NCI-H146 treated with DMSO at 0.1 percent for 48 hours (cell line): Measurements from ENCODE around the gene SBF2.
"Not testable (repeated sequence)": the region's sequence is repeated elsewhere in the genome, so short reads cannot be mapped to it uniquely, and the experiment has no call there.

ENCODE experiments used
- DNase-seq: peaks from one replicate; lab custom pipeline; 2025; ENCODE audit not compliant: unreplicated experiment; lab: John Stamatoyannopoulos, UW

SBF2 gene

DNA sequence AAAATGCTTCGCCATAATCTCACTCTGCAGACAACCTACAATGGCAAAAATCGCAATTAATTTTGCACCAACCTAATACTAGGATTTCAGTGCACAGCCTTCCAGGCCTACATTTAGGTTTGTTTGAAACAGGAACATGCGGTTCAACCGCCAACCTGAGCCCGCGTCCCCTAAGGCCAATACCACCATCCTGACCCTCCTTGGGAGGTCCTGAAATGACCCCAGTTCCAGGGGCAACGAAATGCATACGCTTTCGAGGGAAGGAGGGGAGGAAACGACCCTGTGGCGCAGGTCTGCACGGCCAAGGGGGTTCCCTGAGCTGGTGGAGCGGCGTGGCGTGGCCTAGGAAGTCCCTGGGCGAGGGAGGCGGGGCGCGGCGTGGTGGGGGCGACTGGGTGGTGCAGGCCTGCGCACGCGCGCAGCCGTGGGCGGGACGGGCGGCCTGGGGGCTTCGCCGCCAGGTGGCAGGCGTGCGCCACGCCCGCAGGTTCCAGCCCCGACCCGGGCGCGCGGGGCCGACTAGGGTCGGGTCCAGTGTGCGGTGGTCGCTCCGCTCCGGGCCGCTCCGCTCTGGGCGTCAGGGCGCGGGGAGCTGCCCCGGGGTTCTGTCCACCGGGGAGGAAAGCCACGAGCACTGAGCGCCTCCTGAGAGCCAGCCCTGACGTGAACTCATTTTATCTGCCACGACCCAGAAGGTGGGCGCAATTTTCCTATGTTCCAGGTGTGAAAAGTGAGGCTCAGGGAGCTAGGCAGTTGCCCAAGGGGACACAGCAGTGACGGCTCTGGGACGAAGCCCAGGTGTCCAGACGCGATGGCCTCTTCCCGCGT lies 536.0 kb downstream of the SBF2 start:
- DNase-seq = peak; percentile 59

DNA sequence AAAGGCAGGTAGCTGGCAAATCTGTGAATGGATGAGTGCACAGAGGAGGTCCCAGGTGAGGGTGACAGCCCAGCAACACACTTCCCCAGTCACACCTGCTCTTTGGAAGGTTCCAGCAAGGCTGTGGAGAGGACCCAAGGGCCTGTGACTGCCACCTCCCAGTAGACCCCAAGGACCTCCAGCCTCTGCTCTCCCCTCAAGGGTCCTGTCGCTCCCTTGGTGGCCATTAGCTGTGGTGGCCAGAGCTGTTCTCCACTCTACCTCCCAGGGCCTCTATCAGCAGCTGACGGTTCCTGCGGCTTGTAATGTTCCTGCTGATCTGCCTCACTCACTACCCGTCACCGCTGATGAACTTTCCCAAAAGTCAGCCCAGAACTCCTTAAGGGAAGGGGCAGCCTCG lies 537.1 kb downstream of the SBF2 start:
- no peak for DNase-seq

GRCh38 chr11:9756461-9756860 lies 537.6 kb downstream of the SBF2 start:
- no peak for DNase-seq

DNA sequence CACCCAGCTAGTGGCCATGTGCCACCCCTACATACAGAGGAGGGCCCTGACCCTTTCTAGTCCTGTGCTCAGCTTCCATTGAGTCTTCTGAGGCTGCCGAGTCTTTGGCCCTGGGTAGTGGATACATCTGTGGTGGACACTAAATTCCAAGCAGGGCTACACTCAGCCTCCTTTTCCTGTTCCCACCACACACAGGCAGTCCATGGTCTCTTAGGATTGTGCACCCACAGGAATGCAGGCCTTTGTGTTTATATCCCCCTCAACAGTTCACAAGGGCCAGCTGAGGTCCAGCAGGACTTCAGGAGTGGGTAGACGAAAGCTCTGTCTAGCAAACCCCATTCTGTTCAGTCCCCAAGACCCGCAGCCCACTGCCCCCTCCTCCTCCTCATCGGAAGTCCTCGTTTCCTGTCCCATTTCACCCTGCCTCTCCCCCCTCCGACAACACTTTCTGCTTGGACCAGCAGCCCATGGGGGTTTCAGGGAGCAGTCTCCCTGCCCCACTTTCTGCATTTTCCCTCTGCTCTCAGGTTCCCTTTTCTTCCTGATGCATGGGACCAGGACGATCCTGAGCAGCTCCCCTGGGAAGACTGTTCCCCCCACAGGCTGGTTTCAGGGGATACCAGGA lies 538.3 kb downstream of the SBF2 start:
- DNase-seq = no peak

GRCh38 chr11:9754010-9754471 lies 540.0 kb downstream of the SBF2 start:
- DNase-seq = no peak

- no peak for DNase-seq
These were observed 541.0 kb downstream of the SBF2 start for GRCh38 chr11:9753021-9753420.

DNA sequence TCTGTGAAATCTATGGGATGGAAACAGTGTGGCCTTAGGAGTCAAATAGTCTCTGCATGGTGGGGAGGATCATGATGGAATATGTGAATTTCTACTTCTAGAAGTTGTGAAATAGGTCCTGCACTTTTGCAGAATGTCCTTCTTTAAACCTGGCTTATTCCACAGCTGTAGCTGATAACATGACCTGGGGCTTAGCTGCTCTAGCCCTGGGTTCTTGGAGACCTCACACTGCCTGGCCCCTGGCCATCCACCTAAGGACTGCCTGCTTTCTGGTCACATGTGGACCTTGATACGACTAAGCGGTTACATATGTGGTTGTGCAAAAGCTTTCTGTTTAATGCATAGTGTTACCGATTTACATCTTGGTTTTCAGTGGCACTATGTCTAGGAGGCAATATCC lies 541.9 kb downstream of the SBF2 start:
- no peak for DNase-seq

DNA sequence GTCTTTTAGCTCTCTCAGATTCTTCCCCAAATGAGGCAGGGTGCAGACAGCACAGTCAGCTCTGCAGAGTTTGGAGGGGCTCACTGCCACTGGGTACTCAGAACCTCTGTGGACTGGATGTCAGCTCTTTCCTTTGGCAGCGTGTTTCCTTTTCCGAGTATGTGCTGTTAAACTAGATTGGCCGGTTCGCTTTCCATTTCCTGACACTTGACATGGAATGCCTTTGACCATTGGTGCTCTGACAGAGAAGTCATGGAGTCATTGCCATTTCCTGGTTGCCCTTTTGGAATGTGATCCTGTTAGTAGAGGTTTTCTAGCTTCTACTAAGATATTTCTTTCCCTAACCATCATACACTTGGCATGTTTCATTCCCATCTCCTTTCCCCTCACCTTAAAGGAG lies 543.5 kb downstream of the SBF2 start:
- no peak for DNase-seq

- DNase-seq = peak; percentile 29
These were observed 545.6 kb downstream of the SBF2 start for GRCh38 chr11:9748361-9748970.

GRCh38 chr11:9747828-9748227 lies 546.2 kb downstream of the SBF2 start:
- no peak for DNase-seq

DNA sequence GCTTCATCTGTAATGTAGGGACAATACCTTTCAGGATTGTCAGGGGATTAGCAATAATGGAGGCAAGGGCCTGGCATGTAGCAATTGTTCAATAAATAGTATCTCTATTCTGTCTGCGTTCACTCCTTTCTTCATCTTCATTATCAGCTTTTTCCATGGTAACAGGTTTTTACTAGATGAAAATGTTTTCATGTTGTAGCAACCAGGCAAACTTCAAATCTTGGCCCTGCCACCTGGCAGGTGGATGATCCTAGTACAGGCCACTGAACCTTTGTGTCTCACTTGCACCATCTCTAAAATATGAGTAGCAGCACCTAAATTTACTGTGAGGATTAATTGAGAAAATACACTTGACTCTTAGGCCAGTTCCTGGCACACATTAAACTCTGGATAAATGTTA lies 546.8 kb downstream of the SBF2 start:
- DNase-seq = no peak

DNA sequence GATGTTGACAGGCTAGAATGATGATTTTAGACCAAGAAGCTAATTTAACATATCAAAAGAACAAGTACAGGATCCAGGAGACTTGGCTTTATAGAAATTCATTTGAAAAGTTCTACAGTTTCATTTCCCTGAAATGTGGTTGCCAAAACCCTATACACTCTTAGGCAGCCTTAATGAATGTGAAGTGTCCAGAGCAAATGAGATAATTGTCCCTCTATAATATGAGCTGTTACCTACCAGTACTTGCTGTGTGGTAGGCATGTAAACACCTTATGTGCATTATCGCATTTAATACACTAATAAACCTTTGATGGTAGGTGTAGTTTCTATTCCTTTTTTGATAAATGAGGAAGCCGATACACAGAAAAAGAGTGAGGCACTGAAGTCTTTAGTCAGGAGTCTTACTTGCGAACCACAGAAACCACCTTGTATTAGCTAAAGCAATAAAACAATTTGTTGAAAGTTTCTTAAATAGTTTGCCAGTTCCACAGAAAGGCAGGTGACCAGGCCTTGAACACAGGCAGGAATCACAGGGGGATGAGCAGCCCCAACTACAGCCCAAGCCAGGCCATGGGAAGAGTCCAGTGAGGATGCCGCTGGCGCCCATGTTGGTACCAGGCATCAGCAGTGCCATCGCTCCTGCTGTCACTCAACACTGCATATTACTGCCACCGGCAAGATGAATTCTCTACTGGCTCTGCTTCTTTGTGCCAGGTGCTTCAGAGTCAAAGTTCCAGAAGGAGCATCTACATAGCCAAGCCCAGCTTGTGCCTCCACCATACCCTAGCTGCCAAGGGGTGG lies 548.4 kb downstream of the SBF2 start:
- no peak for DNase-seq

GRCh38 chr11:9743512-9743911 lies 550.5 kb downstream of the SBF2 start:
- DNase-seq = not testable (repeated sequence)

DNA sequence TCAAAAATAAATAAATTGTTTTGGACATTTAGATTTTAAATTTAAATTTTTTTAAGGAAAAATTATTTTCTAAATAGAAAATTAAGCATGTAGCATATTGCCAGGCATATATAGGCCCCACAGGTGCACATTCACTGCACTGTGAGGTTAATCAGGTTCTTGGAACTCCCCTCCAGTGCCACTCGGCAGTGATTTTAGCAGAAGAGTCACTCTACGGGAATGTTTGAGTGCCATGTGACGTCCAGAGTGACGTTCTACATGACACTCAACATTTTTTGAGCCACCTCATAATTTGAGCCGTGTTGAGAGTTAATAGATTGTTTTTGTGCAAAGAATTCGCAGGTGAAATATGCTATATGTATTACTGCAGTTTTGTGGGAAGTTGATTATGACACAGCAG lies 552.8 kb downstream of the SBF2 start:
- no peak for DNase-seq

GRCh38 chr11:9740202-9740883 lies 553.7 kb downstream of the SBF2 start:
- no peak for DNase-seq

DNA sequence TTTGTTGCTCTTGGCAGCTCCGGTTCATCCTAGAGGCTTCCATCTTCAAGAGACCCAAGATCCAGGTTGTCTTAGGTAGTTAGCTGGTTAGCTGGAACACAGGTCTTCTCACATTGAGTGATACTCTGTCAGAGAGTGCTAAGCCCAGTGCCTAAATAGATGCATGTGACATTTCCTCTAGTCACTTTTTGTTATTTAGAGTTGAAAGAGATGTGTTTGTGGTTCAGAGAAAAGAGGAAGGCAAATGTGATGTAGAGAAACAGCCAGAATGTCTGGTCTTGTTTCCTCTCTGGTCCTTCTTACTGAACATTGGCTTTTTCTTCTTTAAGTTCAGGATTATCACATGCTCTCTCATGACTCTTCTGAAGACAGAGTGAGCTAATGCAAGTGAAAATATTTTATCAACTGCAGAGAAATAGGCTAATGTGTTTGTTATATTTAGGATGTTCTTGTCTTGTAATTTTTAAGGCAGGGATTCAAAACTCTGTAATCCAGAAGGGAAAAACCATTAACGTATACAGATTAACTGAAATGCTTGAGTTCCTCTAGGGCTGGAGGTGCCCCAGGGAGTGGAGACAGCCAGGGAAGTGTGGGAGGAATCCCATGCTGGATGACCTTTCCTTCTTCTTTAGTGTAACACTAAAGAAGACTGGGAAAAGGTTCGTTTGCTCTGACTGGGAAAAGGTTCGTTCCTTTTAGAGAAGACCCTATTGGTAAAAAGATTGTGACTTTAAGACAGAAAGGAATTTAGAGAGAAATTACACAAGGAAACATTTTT lies 554.7 kb downstream of the SBF2 start:
- DNase-seq = no peak

- DNase-seq = no peak
These were observed 555.3 kb downstream of the SBF2 start for GRCh38 chr11:9738707-9739106.

DNA sequence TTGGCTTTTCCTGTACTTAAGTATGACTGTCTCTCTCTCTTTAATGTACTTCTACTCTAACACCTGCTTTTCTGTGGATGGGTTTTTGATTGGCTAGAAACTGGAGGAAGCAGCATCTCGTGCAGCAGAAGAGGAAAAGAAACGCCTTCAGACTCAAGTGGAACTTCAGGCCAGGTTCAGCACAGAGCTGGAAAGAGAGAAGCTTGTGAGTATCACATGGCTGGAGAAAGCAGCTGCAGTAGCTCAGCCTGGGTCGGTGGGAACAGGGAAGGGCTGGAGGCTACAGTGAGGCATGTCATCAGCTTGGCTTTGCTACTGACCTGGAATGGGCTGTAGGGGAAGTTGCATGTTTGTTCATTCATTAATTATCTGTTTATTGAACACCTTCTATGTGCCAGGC lies 555.9 kb downstream of the SBF2 start:
- no peak for DNase-seq

DNA sequence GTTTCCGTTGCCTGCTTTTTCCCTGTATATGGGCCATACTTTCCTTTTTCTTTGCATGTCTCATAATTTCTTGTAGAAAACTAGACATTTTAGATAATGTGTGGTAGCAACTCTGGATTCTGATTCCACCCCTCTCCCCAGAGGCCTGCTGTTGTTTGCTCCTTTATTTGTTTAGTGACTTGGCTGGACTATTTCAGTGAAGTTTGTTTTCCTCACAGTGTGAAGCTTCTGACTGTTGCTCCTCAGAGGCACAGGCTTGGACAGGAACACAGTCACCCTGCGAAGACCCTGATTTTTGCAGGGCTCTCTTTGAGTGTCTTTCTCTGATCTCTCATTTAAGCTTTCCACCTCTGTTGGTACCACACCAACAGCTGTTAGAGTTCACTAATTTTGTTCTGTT lies 557.7 kb downstream of the SBF2 start:
- no peak for DNase-seq

DNA sequence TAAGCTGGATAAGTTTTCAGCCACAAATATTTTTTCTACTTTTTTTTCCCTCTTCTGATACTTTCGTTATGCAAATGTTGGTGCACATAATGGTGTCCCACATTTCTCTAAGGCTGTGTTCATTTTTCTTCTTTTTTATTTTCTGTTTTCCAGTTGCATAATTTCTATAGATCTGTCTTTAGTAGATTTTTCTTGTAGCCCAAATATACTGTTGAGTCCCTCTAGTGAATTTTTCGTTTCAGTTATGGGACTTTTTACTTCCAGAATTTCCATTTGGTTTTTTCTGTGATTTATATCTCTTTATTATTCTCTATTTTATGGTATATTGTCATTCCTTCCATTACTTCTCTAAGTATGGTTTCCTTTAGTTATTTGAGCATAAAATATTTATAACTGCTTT lies 558.1 kb downstream of the SBF2 start:
- no peak for DNase-seq
